Smooth muscle cell (in vitro differentiated cells): ENCODE measurements around the gene TIGAR. TPM values are rescaled to one million over a fixed set of nuclear protein-coding genes. Genes with fewer than 3 reads are reported as not detected.

Experiments
- DNase-seq: peaks from one replicate; lab custom pipeline; 2025; ENCODE audit not compliant: unreplicated experiment; lab: John Stamatoyannopoulos, UW
- H2AFZ ChIP-seq: fragments of 200-600 bp; sonication (generic); 2 replicates; pipeline ENCODE4 v1.6.0; 2016; ENCODE audit warnings: antibody characterized with exemption, low read depth, mild to moderate bottlenecking
- H3F3A ChIP-seq: fragments of 200-600 bp; sonication (generic); 2 replicates; pipeline ENCODE4 v1.6.0; 2017; ENCODE audit warnings: antibody characterized with exemption, low read depth
- H3K27ac ChIP-seq: fragments of 200-600 bp; sonication (generic); 2 replicates; pipeline ENCODE4 v1.5.1; 2016; ENCODE audit warnings: low read depth, mild to moderate bottlenecking
- H3K27me3 ChIP-seq: fragments of 200-600 bp; sonication (generic); 2 replicates; pipeline ENCODE4 v1.6.1; 2016; ENCODE audit warnings: low read depth, mild to moderate bottlenecking
- H3K36me3 ChIP-seq: fragments of 200-600 bp; sonication (generic); 2 replicates; pipeline ENCODE4 v1.5.1; 2016; ENCODE audit warnings: low read depth
- H3K4me1 ChIP-seq: fragments of 200-600 bp; sonication (generic); 2 replicates; pipeline ENCODE4 v1.5.1; 2016; ENCODE audit warnings: low read depth
- H3K4me2 ChIP-seq: fragments of 200-600 bp; sonication (generic); 2 replicates; pipeline ENCODE4 v1.6.0; 2016; ENCODE audit warnings: mild to moderate bottlenecking
- H3K4me3 ChIP-seq: fragments of 200-600 bp; sonication (generic); 2 replicates; pipeline ENCODE4 v1.5.1; 2016; ENCODE audit warnings: mild to moderate bottlenecking
- H3K79me2 ChIP-seq: fragments of 200-600 bp; sonication (generic); 2 replicates; pipeline ENCODE4 v1.6.0; 2016; ENCODE audit warnings: low read depth, mild to moderate bottlenecking
- H3K9ac ChIP-seq: fragments of 200-600 bp; sonication (generic); 2 replicates; pipeline ENCODE4 v1.6.0; 2016; ENCODE audit warnings: low read depth
- H3K9me3 ChIP-seq: fragments of 200-600 bp; sonication (generic); replicated peaks from 2 replicates; pipeline ENCODE4 v1.5.1; 2016; ENCODE audit warnings: low read depth
- H4K20me1 ChIP-seq: fragments of 200-600 bp; sonication (generic); 2 replicates; pipeline ENCODE4 v1.6.0; 2016; ENCODE audit warnings: low read depth
- CTCF ChIP-seq: fragments of 200-600 bp; sonication (generic); IDR thresholded peaks from 2 replicates; pipeline ENCODE4 v1.5.1; 2017; ENCODE audit warnings: borderline replicate concordance, mild to moderate bottlenecking, antibody characterized with exemption; ENCODE audit not compliant: insufficient read depth, poor library complexity, severe bottlenecking
- WGBS: methylation state at CpG from one replicate; pipeline ENCODE4 v1.1.7; 2016; ENCODE audit warnings: low lambda C conversion rate; 5-methylcytosine and 5-hydroxymethylcytosine counted together
- polyA plus RNA-seq: library from polyadenylated mRNA; unstranded; fragments of >200 nt; fragmentation: Nextera tagmentation; extraction: Ambion mirVana; gene quantifications from 2 replicates; pipeline ENCODE4 v1.2.1, GENCODE V29; 2016
- total RNA-seq: library from RNA; depleted of rRNA; stranded (reverse); fragments of >200 nt; gene quantifications from 2 replicates; pipeline ENCODE4 v1.2.3, GENCODE V29; 2014

Gene TIGAR
- total and polyA plus RNA-seq, 2 experiments from 2014 or later, result 21.6 to 26.1 TPM

- Histone ChIP-seq H4K20me1 (no peaks in the 10 kb centered on the region), H3K4me1 (no peaks in the 10 kb centered on the region), H3K9ac (no peak overlapping the region), H3K4me2 (no peak overlapping the region), H3K27ac (no peak overlapping the region), H3K36me3 (no peaks in the 10 kb centered on the region), H3K4me3 (no peak overlapping the region), H3K79me2 (no peaks in the 10 kb centered on the region), H2AFZ (no peak overlapping the region), H3K27me3 (no peaks in the 10 kb centered on the region), H3F3A (no peaks in the 10 kb centered on the region), H3K9me3 (no peaks in the 10 kb centered on the region)
- no peak for TF ChIP-seq CTCF
- WGBS, result 46% methylated on average over 2 of the region's 2 CpGs
- no peak for DNase-seq
These were observed 67.6 kb downstream of the TIGAR start for GRCh38 chr12:4388662-4389061.

GRCh38 chr12:4392223-4392742, 71.3 kb downstream of the TIGAR start:
- H3K9me3 ChIP-seq, result no peaks in the 10 kb centered on the region
- H3K9ac ChIP-seq, result no peak overlapping the region
- H4K20me1 ChIP-seq, result no peaks in the 10 kb centered on the region
- H3K79me2 ChIP-seq, result no peaks in the 10 kb centered on the region
- H3K36me3 ChIP-seq, result no peaks in the 10 kb centered on the region
- no peak overlapping the region for H3K4me3 ChIP-seq
- H3F3A ChIP-seq, result no peaks in the 10 kb centered on the region
- no peak overlapping the region for H2AFZ ChIP-seq
- H3K27ac ChIP-seq, result no peak overlapping the region
- H3K4me2 ChIP-seq, result no peak overlapping the region
- no peak for TF ChIP-seq CTCF
- no peaks in the 10 kb centered on the region for H3K27me3 ChIP-seq
- H3K4me1 ChIP-seq, result no peaks in the 10 kb centered on the region
- WGBS, result 75% methylated on average over 15 of the region's 15 CpGs
- no peak for DNase-seq

GRCh38 chr12:4393211-4393610, 72.2 kb downstream of the TIGAR start:
- 86% methylated on average over 5 of the region's 5 CpGs for WGBS
- Histone ChIP-seq H3K36me3 (no peaks in the 10 kb centered on the region), H3K9me3 (no peaks in the 10 kb centered on the region), H3F3A (no peaks in the 10 kb centered on the region), H3K4me2 (no peak overlapping the region), H3K79me2 (no peaks in the 10 kb centered on the region), H3K4me1 (no peaks in the 10 kb centered on the region), H2AFZ (no peak overlapping the region), H3K27me3 (no peaks in the 10 kb centered on the region), H3K9ac (no peak overlapping the region), H3K27ac (no peak overlapping the region), H3K4me3 (no peak overlapping the region), H4K20me1 (no peaks in the 10 kb centered on the region)
- no peak for TF ChIP-seq CTCF
- no peak for DNase-seq

- H3K27me3 ChIP-seq, result peaks cover 10% of the 10 kb centered on the region
- no peak overlapping the region for H3K9ac ChIP-seq
- no peak overlapping the region for H3K4me3 ChIP-seq
- H3K79me2 ChIP-seq, result no peaks in the 10 kb centered on the region
- no peaks in the 10 kb centered on the region for H3K4me1 ChIP-seq
- H3K9me3 ChIP-seq, result no peaks in the 10 kb centered on the region
- H3K27ac ChIP-seq, result no peak overlapping the region
- H3F3A ChIP-seq, result no peaks in the 10 kb centered on the region
- TF ChIP-seq CTCF, result no peak
- no peak overlapping the region for H2AFZ ChIP-seq
- H4K20me1 ChIP-seq, result no peaks in the 10 kb centered on the region
- DNase-seq, result no peak
- no peaks in the 10 kb centered on the region for H3K36me3 ChIP-seq
- WGBS, result 94% methylated on average over 2 of the region's 2 CpGs
- no peak overlapping the region for H3K4me2 ChIP-seq
These were observed 74.8 kb downstream of the TIGAR start for GRCh38 chr12:4395818-4396217.
